Activated CD8-positive, alpha-beta memory T cell treated with anti-CD3 and anti-CD28 coated beads for 48 hours (primary cell): ENCODE results near the gene ZNF778.

ENCODE experiments used
- DNase-seq, 3 experiments: peaks; one replicate each; pipeline ENCODE4 v3.0.0-alpha.2; 2020; ENCODE audit warnings: low read depth in 2 of 3, low spot score in 2 of 3

The ZNF778 gene

GRCh38 chr16:89274561-89275283 lies 57.2 kb downstream of the ZNF778 start:
- DNase-seq = no peak

DNA sequence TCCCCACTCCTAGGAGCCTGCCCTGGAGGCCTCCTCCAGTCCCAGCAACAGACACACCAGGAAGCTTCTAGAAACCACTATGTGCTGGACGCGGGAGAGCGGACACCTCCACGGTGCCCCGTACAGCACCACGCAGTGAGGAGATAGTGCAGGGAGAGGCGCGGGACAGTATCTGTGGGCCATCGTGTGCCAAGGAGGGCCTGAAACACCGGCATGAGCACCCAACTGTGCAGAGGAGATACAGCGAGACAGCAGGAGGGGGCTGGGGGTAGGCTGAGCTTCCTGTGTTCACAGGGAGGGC lies 57.7 kb downstream of the ZNF778 start:
- DNase-seq = no peak

GRCh38 chr16:89275837-89276720 lies 58.6 kb downstream of the ZNF778 start:
- no peak for DNase-seq

GRCh38 chr16:89277049-89277448 lies 59.5 kb downstream of the ZNF778 start:
- DNase-seq = no peak

GRCh38 chr16:89277641-89278341 lies 60.3 kb downstream of the ZNF778 start:
- DNase-seq = no peak

DNA sequence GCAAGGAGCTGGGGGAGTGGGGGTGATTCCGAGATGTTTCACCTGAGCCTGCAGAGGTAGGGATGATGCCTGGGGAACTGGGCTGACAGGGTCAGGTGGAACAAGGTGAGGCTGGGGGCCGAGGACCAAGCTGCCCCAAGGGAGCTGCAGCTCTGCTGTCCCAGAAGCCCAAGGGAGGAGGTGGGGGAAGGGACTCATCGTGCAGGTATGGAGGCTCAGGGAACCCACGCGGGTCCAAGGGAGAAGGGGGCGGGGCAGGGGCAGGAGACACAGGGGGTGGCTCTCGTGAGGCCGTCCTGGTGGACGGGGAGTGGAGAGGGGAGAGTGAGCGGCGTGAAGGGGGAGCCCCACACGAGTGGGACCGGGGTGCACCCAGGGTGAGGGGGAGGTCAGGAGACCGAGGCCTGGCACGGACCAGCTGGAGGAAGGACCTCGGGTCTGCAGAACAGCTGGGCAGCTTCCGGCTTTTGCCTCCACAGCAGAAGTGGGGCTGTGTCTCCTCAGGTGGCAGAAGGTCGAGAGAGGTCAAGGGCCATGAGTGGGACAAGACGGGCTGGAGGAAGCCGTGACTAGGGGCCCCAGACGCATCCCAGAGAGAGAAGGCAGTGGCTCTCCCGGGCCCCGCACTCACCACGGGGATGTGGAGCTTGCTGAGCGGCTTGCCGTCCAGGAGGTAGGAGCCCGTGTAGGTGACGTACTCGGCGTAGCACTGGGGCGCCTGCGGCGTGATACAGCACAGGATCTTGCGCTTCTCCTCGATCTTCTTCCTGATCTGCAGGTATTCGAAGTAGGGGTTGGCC lies 61.1 kb downstream of the ZNF778 start:
- no peak for DNase-seq

DNA sequence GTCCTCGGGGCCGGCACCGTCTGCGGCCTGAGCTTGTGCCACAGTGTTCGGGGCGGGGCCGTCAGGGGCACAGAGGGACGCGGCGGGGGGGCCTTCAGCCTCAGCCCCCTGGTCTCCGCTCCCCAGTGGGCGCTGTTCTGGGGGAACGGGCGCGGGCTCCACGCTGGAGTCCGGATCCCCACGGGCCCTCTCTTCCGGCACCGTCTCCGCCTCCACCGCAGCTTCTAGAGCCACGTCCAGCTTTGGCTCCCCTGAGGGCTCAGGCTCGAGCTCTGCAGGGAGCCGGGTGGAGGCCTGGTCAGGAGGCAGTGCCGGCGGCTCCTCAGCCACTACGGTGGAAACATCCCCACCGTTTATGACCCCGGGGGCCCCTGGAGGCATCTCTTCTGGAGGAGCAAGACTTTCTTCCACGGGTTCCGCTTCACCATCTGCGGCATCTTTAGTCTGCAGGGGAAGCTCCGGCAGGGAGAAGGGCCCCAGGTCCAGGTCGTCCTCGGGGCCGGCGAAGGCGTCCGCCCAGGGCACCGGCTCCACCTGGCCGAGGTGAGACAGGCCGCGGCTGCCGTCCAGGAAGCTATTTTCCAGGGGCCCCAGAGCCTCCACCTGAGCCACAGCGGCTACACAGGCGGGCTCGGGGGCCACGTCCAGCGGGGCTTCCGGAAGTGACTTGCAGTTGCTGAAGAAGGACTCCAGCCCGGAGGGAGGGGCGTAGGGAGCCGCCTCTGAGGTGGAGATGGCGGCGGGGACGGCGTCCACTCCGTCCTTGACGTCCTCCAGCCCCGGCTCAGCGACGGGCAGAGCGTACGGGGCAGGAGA lies 62.4 kb downstream of the ZNF778 start:
- no peak for DNase-seq

- DNase-seq = no peak
Observed at GRCh38 chr16:89280546-89281188, 63.2 kb downstream of the ZNF778 start.

- no peak for DNase-seq
Observed at GRCh38 chr16:89281189-89281577, 63.7 kb downstream of the ZNF778 start.

DNA sequence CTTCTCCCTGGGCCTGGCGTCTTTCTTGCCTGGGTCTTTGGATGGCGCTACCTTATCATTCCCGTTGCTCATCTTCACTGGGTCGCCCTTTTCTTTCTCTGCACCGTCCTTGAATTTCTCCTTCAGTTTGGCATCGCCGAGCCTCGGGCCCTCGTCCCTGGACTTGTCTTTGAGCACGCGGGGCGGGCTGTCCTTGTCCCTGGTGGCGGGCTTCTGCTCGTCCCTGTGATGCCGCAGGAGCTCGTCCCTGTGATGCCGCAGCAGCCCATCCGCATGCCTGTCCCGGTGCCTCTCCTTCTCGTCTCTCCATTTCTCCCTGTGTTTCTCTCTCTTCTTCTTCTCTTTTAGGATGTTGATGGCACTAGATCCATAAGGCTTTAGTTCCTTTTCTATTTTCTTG lies 64.3 kb downstream of the ZNF778 start:
- DNase-seq = no peak

- DNase-seq = no peak
Observed at GRCh38 chr16:89282523-89282922, 65.0 kb downstream of the ZNF778 start.

DNA sequence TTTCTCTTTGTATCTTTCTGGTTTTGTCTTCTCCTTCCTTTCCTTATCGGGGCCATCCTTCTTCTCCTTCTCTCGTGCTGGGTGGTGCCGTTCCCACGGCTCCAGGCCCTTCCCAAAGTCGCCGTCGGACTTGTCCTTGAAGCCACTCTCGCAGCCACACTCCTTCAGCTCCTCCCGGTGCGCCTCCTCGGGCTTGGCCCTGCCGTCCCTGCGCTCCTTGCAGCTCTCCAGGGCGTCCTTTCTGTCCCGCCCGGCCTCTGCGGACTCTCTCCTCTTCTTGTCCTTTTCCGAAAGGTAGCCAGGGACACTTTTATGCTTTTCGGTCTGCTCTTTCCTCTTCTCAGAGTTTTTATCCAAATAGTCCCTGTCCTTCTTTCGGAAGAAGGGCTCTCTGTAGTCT lies 65.9 kb downstream of the ZNF778 start:
- DNase-seq = no peak

GRCh38 chr16:89285381-89285780 lies 67.9 kb downstream of the ZNF778 start:
- no peak for DNase-seq

- no peak for DNase-seq
Observed at GRCh38 chr16:89286096-89286495, 68.6 kb downstream of the ZNF778 start.
